ENCODE measurements around the gene UBE2D2.

- TF ChIP-seq YY1 (IDR thresholded peaks at IDR 0.05; ENCODE audit: insufficient read depth, insufficient replicate concordance, low read depth, low read length) (no peak), EZH2 (conservative IDR thresholded peaks at IDR 0.05; ENCODE audit: low read depth, low read length) (no peak), ZNF275 (CRISPR knock-in tag; IDR thresholded peaks at IDR 0.05; ENCODE audit: borderline replicate concordance) (no peak), IRF1 (CRISPR knock-in tag; IDR thresholded peaks at IDR 0.05; ENCODE audit: low read depth) (no peak), RAD21 (CRISPR knock-in tag; IDR thresholded peaks at IDR 0.05) (no peak), FOXO1 (CRISPR knock-in tag; IDR thresholded peaks at IDR 0.05) (no peak), POLR2AphosphoS2 (IDR thresholded peaks at IDR 0.05; ENCODE audit: low read depth, low read length) (no peak), TERF1 (CRISPR knock-in tag; IDR thresholded peaks at IDR 0.05) (no peak), THAP8 (CRISPR knock-in tag; IDR thresholded peaks at IDR 0.05; ENCODE audit: borderline replicate concordance) (no peak), HDAC6 (IDR thresholded peaks at IDR 0.05; ENCODE audit: low read depth, low read length) (no peak), NFKBIZ (CRISPR knock-in tag; IDR thresholded peaks at IDR 0.05) (no peak)
These were observed 13.6 kb downstream of the UBE2D2 start for GRCh38 chr5:139574641-139575312.
